Activated CD8-positive, alpha-beta memory T cell treated with anti-CD3 and anti-CD28 coated beads for 24 hours (primary cell): ENCODE data around the gene NAT14.

Source experiments
- DNase-seq: peaks from one replicate; pipeline ENCODE4 v3.0.0-alpha.2; 2020

NAT14 gene

GRCh38 chr19:55472463-55472862 lies 12.5 kb upstream of the NAT14 start:
- no peak for DNase-seq

- no peak for DNase-seq
Observed at GRCh38 chr19:55473225-55474012, 11.6 kb upstream of the NAT14 start.

- DNase-seq = no peak
Observed at GRCh38 chr19:55474269-55475265, 10.4 kb upstream of the NAT14 start.

GRCh38 chr19:55476100-55476775 lies 8.8 kb upstream of the NAT14 start, which contains the start of gene ZNF628:
Gene ZNF628, plus strand, starts transcription at chr19:55476617. Its CDS starts 3,294 bp downstream, at chr19:55479911.
- peak; percentile 99 for DNase-seq

- no peak for DNase-seq
Observed at GRCh38 chr19:55477905-55478304, 7.1 kb upstream of the NAT14 start.

GRCh38 chr19:55478364-55478763 lies 6.6 kb upstream of the NAT14 start:
- no peak for DNase-seq

- DNase-seq = no peak
Observed at GRCh38 chr19:55479045-55479444, 5.9 kb upstream of the NAT14 start.

GRCh38 chr19:55479451-55480230 lies 5.3 kb upstream of the NAT14 start:
- no peak for DNase-seq

- no peak for DNase-seq
Observed at GRCh38 chr19:55481148-55481793, 3.7 kb upstream of the NAT14 start.

- DNase-seq = no peak
Observed at GRCh38 chr19:55481794-55482155, 3.2 kb upstream of the NAT14 start.

- no peak for DNase-seq
Observed at GRCh38 chr19:55482156-55482961, 2.6 kb upstream of the NAT14 start.

- DNase-seq = no peak
Observed at GRCh38 chr19:55482967-55483705, 1.9 kb upstream of the NAT14 start.

GRCh38 chr19:55483706-55484592 lies 1.0 kb upstream of the NAT14 start:
- no peak for DNase-seq

GRCh38 chr19:55485439-55486011 lies 537 bp downstream of the NAT14 start:
- no peak for DNase-seq

- no peak for DNase-seq
Observed at GRCh38 chr19:55486043-55486970, 1.3 kb downstream of the NAT14 start.

- DNase-seq = peak; percentile 70
Observed at GRCh38 chr19:55486971-55487923, 2.3 kb downstream of the NAT14 start.
